ENCODE results near the gene NDUFS7. TPM values are rescaled to one million over a fixed set of nuclear protein-coding genes. Genes with fewer than 3 reads are reported as not detected.

NDUFS7 gene
- total RNA-seq, 1 donor from 2014 or later, result 15.4 TPM

GRCh38 chr19:1421218-1421957 is 37.7 kb downstream of the NDUFS7 start:
- Mint-ChIP-seq H3K27me3 (ENCODE audit: insufficient read depth, low read depth) (peaks cover 4% of the 10 kb centered on the region), H3K4me3 (no peak overlapping the region), H3K4me1 (peaks cover 55% of the 10 kb centered on the region), H3K9me3 (no peaks in the 10 kb centered on the region), H3K27ac (no peak overlapping the region), H3K36me3 (peaks cover 35% of the 10 kb centered on the region)
- H3K4me1 ChIP-seq, result peaks cover 14% of the 10 kb centered on the region
- TF ChIP-seq EZH2 (IDR thresholded peaks at IDR 0.05) (no peak), EZH2phosphoT487 (IDR thresholded peaks at IDR 0.05) (no peak), CTCF (IDR thresholded peaks at IDR 0.05) (no peak)
- DNase-seq (ENCODE audit: low spot score), result no peak
- no peak overlapping the region for H3K9ac ChIP-seq
- peaks cover 8% of the 10 kb centered on the region for H3F3A ChIP-seq (ENCODE audit: low read depth)
- H3K27ac ChIP-seq, result no peak overlapping the region
- H3K79me2 ChIP-seq (ENCODE audit: low read depth), result peaks cover 85% of the 10 kb centered on the region
- no peak overlapping the region for H3K4me2 ChIP-seq
- no peaks in the 10 kb centered on the region for H3K9me3 ChIP-seq (ENCODE audit: low read depth)
- H2AFZ ChIP-seq (replicated peaks), result no peak overlapping the region
- peaks cover 93% of the 10 kb centered on the region for H4K20me1 ChIP-seq (ENCODE audit: low read depth)
- no peak overlapping the region for H3K4me3 ChIP-seq
- H3K27me3 ChIP-seq, result no peaks in the 10 kb centered on the region
- H3K36me3 ChIP-seq, result no peaks in the 10 kb centered on the region

- no peaks in the 10 kb centered on the region for H3K9me3 Mint-ChIP-seq
- no peak overlapping the region for H3K4me3 Mint-ChIP-seq
- Histone ChIP-seq H3K4me2 (no peak overlapping the region), H3K9ac (no peak overlapping the region), H3K9me3 (ENCODE audit: low read depth) (no peaks in the 10 kb centered on the region), H3K36me3 (no peaks in the 10 kb centered on the region), H3K4me1 (peaks cover 13% of the 10 kb centered on the region), H3K27ac (no peak overlapping the region), H4K20me1 (ENCODE audit: low read depth) (peaks cover 93% of the 10 kb centered on the region), H3K79me2 (ENCODE audit: low read depth) (peaks cover 85% of the 10 kb centered on the region), H3F3A (ENCODE audit: low read depth) (peaks cover 8% of the 10 kb centered on the region), H3K27me3 (no peaks in the 10 kb centered on the region), H3K4me3 (no peak overlapping the region), H2AFZ (replicated peaks) (no peak overlapping the region)
- no peak for DNase-seq (ENCODE audit: low spot score)
- peaks cover 56% of the 10 kb centered on the region for H3K4me1 Mint-ChIP-seq
- TF ChIP-seq CTCF (IDR thresholded peaks at IDR 0.05) (no peak), EZH2 (IDR thresholded peaks at IDR 0.05) (no peak), EZH2phosphoT487 (IDR thresholded peaks at IDR 0.05) (no peak)
- H3K36me3 Mint-ChIP-seq, result peaks cover 35% of the 10 kb centered on the region
- H3K27ac Mint-ChIP-seq, result no peak overlapping the region
- peaks cover 4% of the 10 kb centered on the region for H3K27me3 Mint-ChIP-seq (ENCODE audit: insufficient read depth, low read depth)
Observed at GRCh38 chr19:1421958-1422305, 38.2 kb downstream of the NDUFS7 start.

- peak overlapping the region; percentile 38 for H3K4me3 Mint-ChIP-seq
- Histone ChIP-seq H3F3A (ENCODE audit: low read depth) (peaks cover 8% of the 10 kb centered on the region), H3K4me2 (no peak overlapping the region), H3K36me3 (no peaks in the 10 kb centered on the region), H3K27me3 (no peaks in the 10 kb centered on the region), H3K4me1 (peaks cover 13% of the 10 kb centered on the region), H3K9ac (no peak overlapping the region), H3K4me3 (no peak overlapping the region), H3K9me3 (ENCODE audit: low read depth) (no peaks in the 10 kb centered on the region), H4K20me1 (ENCODE audit: low read depth) (peaks cover 93% of the 10 kb centered on the region), H2AFZ (replicated peaks) (no peak overlapping the region), H3K27ac (no peak overlapping the region), H3K79me2 (ENCODE audit: low read depth) (peaks cover 84% of the 10 kb centered on the region)
- H3K4me1 Mint-ChIP-seq, result peaks cover 54% of the 10 kb centered on the region
- DNase-seq (ENCODE audit: low spot score), result no peak
- H3K27me3 Mint-ChIP-seq (ENCODE audit: insufficient read depth, low read depth), result peaks cover 4% of the 10 kb centered on the region
- H3K36me3 Mint-ChIP-seq, result peaks cover 32% of the 10 kb centered on the region
- no peak overlapping the region for H3K27ac Mint-ChIP-seq
- TF ChIP-seq EZH2phosphoT487 (IDR thresholded peaks at IDR 0.05), result no peak
- no peak for TF ChIP-seq CTCF (IDR thresholded peaks at IDR 0.05)
- no peak for TF ChIP-seq EZH2 (IDR thresholded peaks at IDR 0.05)
- H3K9me3 Mint-ChIP-seq, result no peaks in the 10 kb centered on the region
Observed at GRCh38 chr19:1422360-1422759, 38.7 kb downstream of the NDUFS7 start.

Data from neural progenitor cell (in vitro differentiated cells).